ENCODE measurements around the gene AMIGO1.

The AMIGO1 gene

GRCh38 chr1:109503935-109504334 lies 5.6 kb downstream of the AMIGO1 start:
- H3K4me2 ChIP-seq (ENCODE audit: low read length), result no peak overlapping the region
- H3K27ac ChIP-seq (ENCODE audit: low read depth, low read length), result no peak overlapping the region
- no peak overlapping the region for H3K4me3 ChIP-seq (ENCODE audit: low read depth, low read length)
- no peak overlapping the region for H2BK120ac ChIP-seq (ENCODE audit: insufficient read depth, low read length, poor library complexity)
- H4K91ac ChIP-seq (ENCODE audit: low read depth, low read length), result no peak overlapping the region
- H3K14ac ChIP-seq (ENCODE audit: low read length), result no peak overlapping the region
- H3K9ac ChIP-seq (ENCODE audit: low read length), result no peak overlapping the region
- peaks cover 2% of the 10 kb centered on the region for H3K27me3 ChIP-seq (ENCODE audit: insufficient read depth, low read length)
- no peak overlapping the region for H3K18ac ChIP-seq (ENCODE audit: low read length)
- no peak overlapping the region for H4K8ac ChIP-seq (ENCODE audit: low read depth, low read length)
- no peak overlapping the region for H2BK5ac ChIP-seq (ENCODE audit: low read depth, low read length, poor library complexity)
- H2AFZ ChIP-seq (ENCODE audit: insufficient read depth, low read length, poor library complexity), result no peak overlapping the region
- H3K23ac ChIP-seq (ENCODE audit: low read length), result no peak overlapping the region
- H2BK12ac ChIP-seq (ENCODE audit: low read length), result no peak overlapping the region
- no peak overlapping the region for H3K4ac ChIP-seq (ENCODE audit: low read depth, low read length)
- no CpG with 5 or more reads among the region's 5 CpGs for WGBS (ENCODE audit: extremely low coverage, insufficient coverage, insufficient read length)
- DNase-seq, result no peak
- no peaks in the 10 kb centered on the region for H3K79me2 ChIP-seq (ENCODE audit: control insufficient read depth, insufficient read depth, low read length, poor library complexity)
- H4K12ac ChIP-seq (ENCODE audit: low read depth, low read length), result no peak overlapping the region
- H2AK5ac ChIP-seq (ENCODE audit: low read length), result no peak overlapping the region
- peaks cover 2% of the 10 kb centered on the region for H3K79me1 ChIP-seq (ENCODE audit: low read length)
- H3K4me1 ChIP-seq (ENCODE audit: control insufficient read depth in 1 of 2, insufficient read depth in 2 of 2, low read length in 2 of 2), result peaks cover 15 to 24% of the 10 kb centered on the region in 2 experiments
- H3K36me3 ChIP-seq (ENCODE audit: control insufficient read depth in 1 of 2, insufficient read depth in 2 of 2, low read length in 2 of 2), result no peaks in the 10 kb centered on the region
- peaks cover 7% of the 10 kb centered on the region for H3K9me3 ChIP-seq (ENCODE audit: insufficient read depth, low read depth, low read length)

GRCh38 chr1:109502364-109502851 lies 7.1 kb downstream of the AMIGO1 start:
- WGBS (ENCODE audit: extremely low coverage, insufficient coverage, insufficient read length), result no CpG with 5 or more reads among the region's 3 CpGs
- Histone ChIP-seq H3K27me3 (ENCODE audit: insufficient read depth, low read length) (no peaks in the 10 kb centered on the region), H2BK120ac (ENCODE audit: insufficient read depth, low read length, poor library complexity) (no peak overlapping the region), H4K12ac (ENCODE audit: low read depth, low read length) (no peak overlapping the region), H2AK5ac (ENCODE audit: low read length) (no peak overlapping the region), H3K79me1 (ENCODE audit: low read length) (peaks cover 2% of the 10 kb centered on the region), H3K9me3 (ENCODE audit: insufficient read depth, low read depth, low read length) (peaks cover 3% of the 10 kb centered on the region), H3K23ac (ENCODE audit: low read length) (no peak overlapping the region), H3K36me3 (ENCODE audit: control insufficient read depth in 1 of 2, insufficient read depth in 2 of 2, low read length in 2 of 2) (peaks cover 0 to 1% of the 10 kb centered on the region in 2 experiments), H3K4ac (ENCODE audit: low read depth, low read length) (no peak overlapping the region), H3K18ac (ENCODE audit: low read length) (no peak overlapping the region), H3K4me1 (ENCODE audit: control insufficient read depth in 1 of 2, insufficient read depth in 2 of 2, low read length in 2 of 2) (peaks cover 15 to 24% of the 10 kb centered on the region in 2 experiments), H2BK5ac (ENCODE audit: low read depth, low read length, poor library complexity) (no peak overlapping the region), H3K14ac (ENCODE audit: low read length) (no peak overlapping the region), H2AFZ (ENCODE audit: insufficient read depth, low read length, poor library complexity) (no peak overlapping the region), H3K4me3 (ENCODE audit: low read depth, low read length) (no peak overlapping the region), H3K9ac (ENCODE audit: low read length) (no peak overlapping the region), H4K8ac (ENCODE audit: low read depth, low read length) (no peak overlapping the region), H3K4me2 (ENCODE audit: low read length) (no peak overlapping the region), H4K91ac (ENCODE audit: low read depth, low read length) (no peak overlapping the region), H3K27ac (ENCODE audit: low read depth, low read length) (no peak overlapping the region), H2BK12ac (ENCODE audit: low read length) (no peak overlapping the region), H3K79me2 (ENCODE audit: control insufficient read depth, insufficient read depth, low read length, poor library complexity) (no peaks in the 10 kb centered on the region)
- no peak for DNase-seq

GRCh38 chr1:109501644-109502363 lies 7.7 kb downstream of the AMIGO1 start:
- Histone ChIP-seq H3K4me2 (ENCODE audit: low read length) (no peak overlapping the region), H3K79me2 (ENCODE audit: control insufficient read depth, insufficient read depth, low read length, poor library complexity) (no peaks in the 10 kb centered on the region)
- WGBS (ENCODE audit: extremely low coverage, insufficient coverage, insufficient read length), result no CpG with 5 or more reads among the region's 5 CpGs

GRCh38 chr1:109500941-109501381 lies 8.6 kb downstream of the AMIGO1 start:
- peaks cover 15 to 24% of the 10 kb centered on the region in 2 experiments for H3K4me1 ChIP-seq (ENCODE audit: control insufficient read depth in 1 of 2, insufficient read depth in 2 of 2, low read length in 2 of 2)
- no CpG with 5 or more reads among the region's 5 CpGs for WGBS (ENCODE audit: extremely low coverage, insufficient coverage, insufficient read length)
- H2BK5ac ChIP-seq (ENCODE audit: low read depth, low read length, poor library complexity), result no peak overlapping the region
- no peak overlapping the region for H3K4me3 ChIP-seq (ENCODE audit: low read depth, low read length)
- H3K79me2 ChIP-seq (ENCODE audit: control insufficient read depth, insufficient read depth, low read length, poor library complexity), result no peaks in the 10 kb centered on the region
- H3K4ac ChIP-seq (ENCODE audit: low read depth, low read length), result no peak overlapping the region
- no peak overlapping the region for H4K91ac ChIP-seq (ENCODE audit: low read depth, low read length)
- H3K27me3 ChIP-seq (ENCODE audit: insufficient read depth, low read length), result no peaks in the 10 kb centered on the region
- H2AFZ ChIP-seq (ENCODE audit: insufficient read depth, low read length, poor library complexity), result no peak overlapping the region
- H3K4me2 ChIP-seq (ENCODE audit: low read length), result peak overlapping the region; percentile 37
- H2BK120ac ChIP-seq (ENCODE audit: insufficient read depth, low read length, poor library complexity), result no peak overlapping the region
- H2BK12ac ChIP-seq (ENCODE audit: low read length), result no peak overlapping the region
- H3K27ac ChIP-seq (ENCODE audit: low read depth, low read length), result peak overlapping the region; percentile 24
- no peak overlapping the region for H3K18ac ChIP-seq (ENCODE audit: low read length)
- H2AK5ac ChIP-seq (ENCODE audit: low read length), result no peak overlapping the region
- H3K36me3 ChIP-seq (ENCODE audit: control insufficient read depth in 1 of 2, insufficient read depth in 2 of 2, low read length in 2 of 2), result peaks cover 6 to 11% of the 10 kb centered on the region in 2 experiments
- peak in 1 of 2 donors; percentile 11 for DNase-seq
- H3K9ac ChIP-seq (ENCODE audit: low read length), result no peak overlapping the region
- H3K14ac ChIP-seq (ENCODE audit: low read length), result no peak overlapping the region
- no peak overlapping the region for H4K8ac ChIP-seq (ENCODE audit: low read depth, low read length)
- no peak overlapping the region for H4K12ac ChIP-seq (ENCODE audit: low read depth, low read length)
- H3K23ac ChIP-seq (ENCODE audit: low read length), result no peak overlapping the region
- H3K9me3 ChIP-seq (ENCODE audit: insufficient read depth, low read depth, low read length), result no peaks in the 10 kb centered on the region
- H3K79me1 ChIP-seq (ENCODE audit: low read length), result peaks cover 2% of the 10 kb centered on the region

More at GRCh38 chr1:109501644-109502363, 7.7 kb downstream of the AMIGO1 start:
- Histone ChIP-seq H3K36me3 (ENCODE audit: control insufficient read depth in 1 of 2, insufficient read depth in 2 of 2, low read length in 2 of 2) (peaks cover 2 to 5% of the 10 kb centered on the region in 2 experiments), H3K4ac (ENCODE audit: low read depth, low read length) (no peak overlapping the region), H2BK12ac (ENCODE audit: low read length) (no peak overlapping the region), H2AFZ (ENCODE audit: insufficient read depth, low read length, poor library complexity) (no peak overlapping the region), H4K8ac (ENCODE audit: low read depth, low read length) (no peak overlapping the region), H3K14ac (ENCODE audit: low read length) (no peak overlapping the region), H2BK5ac (ENCODE audit: low read depth, low read length, poor library complexity) (no peak overlapping the region), H3K9ac (ENCODE audit: low read length) (no peak overlapping the region), H3K27ac (ENCODE audit: low read depth, low read length) (no peak overlapping the region), H2AK5ac (ENCODE audit: low read length) (no peak overlapping the region), H3K9me3 (ENCODE audit: insufficient read depth, low read depth, low read length) (no peaks in the 10 kb centered on the region), H4K91ac (ENCODE audit: low read depth, low read length) (no peak overlapping the region), H3K4me3 (ENCODE audit: low read depth, low read length) (no peak overlapping the region), H2BK120ac (ENCODE audit: insufficient read depth, low read length, poor library complexity) (no peak overlapping the region), H4K12ac (ENCODE audit: low read depth, low read length) (no peak overlapping the region), H3K23ac (ENCODE audit: low read length) (no peak overlapping the region), H3K79me1 (ENCODE audit: low read length) (peaks cover 2% of the 10 kb centered on the region), H3K4me1 (ENCODE audit: control insufficient read depth in 1 of 2, insufficient read depth in 2 of 2, low read length in 2 of 2) (peaks cover 15 to 24% of the 10 kb centered on the region in 2 experiments), H3K18ac (ENCODE audit: low read length) (no peak overlapping the region), H3K27me3 (ENCODE audit: insufficient read depth, low read length) (no peaks in the 10 kb centered on the region)
- no peak for DNase-seq

Measured in trophoblast cell (in vitro differentiated cells and primary cell).